Measurements from ENCODE around the gene TBX1.

The TBX1 gene

DNA sequence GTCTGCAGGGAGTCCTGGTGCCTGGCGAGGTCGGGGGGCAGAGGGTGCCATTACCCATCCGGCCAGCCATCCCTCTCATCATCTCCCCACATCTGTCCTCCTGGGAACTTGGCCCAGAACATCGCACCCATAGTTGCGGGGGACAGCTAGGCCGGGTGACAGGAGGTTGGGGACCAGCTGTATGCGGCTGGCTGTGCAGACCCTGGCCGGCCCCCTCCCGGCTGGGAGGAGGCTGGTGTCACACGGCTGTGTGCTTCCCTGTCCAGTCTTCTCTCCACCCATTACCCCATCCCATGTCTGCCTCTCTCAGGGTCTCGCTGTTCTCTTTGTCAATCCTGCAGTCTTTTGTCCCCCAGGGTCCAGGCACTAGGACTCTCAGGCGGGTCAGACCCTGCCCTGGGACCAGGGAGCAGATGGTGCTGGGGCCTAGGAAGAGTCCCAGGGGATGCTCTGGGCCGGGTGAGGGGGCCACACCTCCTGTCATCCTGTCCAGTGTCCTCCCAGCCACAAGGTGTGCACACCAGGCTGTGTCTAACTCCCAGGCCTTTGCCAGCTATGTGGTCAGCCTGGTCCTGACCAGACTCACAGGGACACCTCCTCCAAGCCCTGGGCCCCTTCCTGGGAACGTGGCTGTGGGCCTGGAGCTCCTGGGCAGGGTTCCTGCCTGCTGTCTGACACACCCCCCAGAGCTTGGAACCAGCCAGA, 6.4 kb upstream of the TBX1 start:
- DNase-seq: no peak

- DNase-seq: no peak
These were observed 5.9 kb upstream of the TBX1 start for GRCh38 chr22:19754701-19755144.

- no peak for DNase-seq
These were observed 5.3 kb upstream of the TBX1 start for GRCh38 chr22:19755145-19755710.

- no peak for DNase-seq
These were observed 4.8 kb upstream of the TBX1 start for GRCh38 chr22:19755722-19756287.

DNA sequence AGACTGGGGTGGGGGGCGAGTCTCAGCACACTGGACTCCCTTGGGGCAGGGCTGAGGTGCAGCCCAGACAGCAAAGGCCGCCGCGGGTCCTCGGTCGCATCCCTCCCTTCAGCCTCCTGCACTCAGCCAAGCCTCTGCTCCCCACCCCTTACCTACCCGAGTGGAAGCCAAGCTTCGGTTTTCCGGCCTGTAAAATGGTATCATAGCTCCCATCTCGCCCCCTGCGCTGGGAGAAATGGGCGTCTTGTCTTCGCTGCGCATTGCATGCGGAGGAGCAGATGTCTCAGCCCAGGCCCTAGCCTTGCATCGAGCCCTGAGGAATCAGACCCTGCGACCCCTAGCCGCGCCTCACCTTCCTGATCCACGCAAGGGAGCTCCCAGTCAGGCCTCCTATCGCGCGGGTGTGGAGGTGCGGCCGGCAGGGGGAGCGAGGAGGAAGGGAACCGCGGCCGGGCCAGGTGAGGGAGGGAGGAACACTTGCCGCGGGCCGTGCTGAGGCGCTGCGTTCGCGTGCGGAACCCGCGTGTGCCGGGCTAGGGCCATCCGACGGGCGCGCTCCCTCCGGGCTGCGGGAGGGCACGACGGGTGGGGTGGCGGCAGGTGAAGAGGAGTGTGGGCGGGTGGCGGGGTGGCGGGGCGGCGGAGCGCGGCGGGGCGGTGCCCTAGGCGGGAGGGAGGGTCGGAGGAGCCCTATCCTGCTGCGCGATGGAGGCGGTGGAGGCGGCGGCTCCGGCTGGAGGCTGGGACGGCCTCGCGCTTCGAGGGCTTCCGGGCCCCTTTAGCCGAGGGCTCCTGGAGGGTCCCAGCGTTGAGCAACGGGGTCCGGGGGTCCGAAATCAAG, 4.1 kb upstream of the TBX1 start:
- peak; percentile 60 for DNase-seq

GRCh38 chr22:19757140-19757984, 3.2 kb upstream of the TBX1 start:
- peak; percentile 6 for DNase-seq

GRCh38 chr22:19757985-19758895, 2.3 kb upstream of the TBX1 start:
- DNase-seq: no peak

DNA sequence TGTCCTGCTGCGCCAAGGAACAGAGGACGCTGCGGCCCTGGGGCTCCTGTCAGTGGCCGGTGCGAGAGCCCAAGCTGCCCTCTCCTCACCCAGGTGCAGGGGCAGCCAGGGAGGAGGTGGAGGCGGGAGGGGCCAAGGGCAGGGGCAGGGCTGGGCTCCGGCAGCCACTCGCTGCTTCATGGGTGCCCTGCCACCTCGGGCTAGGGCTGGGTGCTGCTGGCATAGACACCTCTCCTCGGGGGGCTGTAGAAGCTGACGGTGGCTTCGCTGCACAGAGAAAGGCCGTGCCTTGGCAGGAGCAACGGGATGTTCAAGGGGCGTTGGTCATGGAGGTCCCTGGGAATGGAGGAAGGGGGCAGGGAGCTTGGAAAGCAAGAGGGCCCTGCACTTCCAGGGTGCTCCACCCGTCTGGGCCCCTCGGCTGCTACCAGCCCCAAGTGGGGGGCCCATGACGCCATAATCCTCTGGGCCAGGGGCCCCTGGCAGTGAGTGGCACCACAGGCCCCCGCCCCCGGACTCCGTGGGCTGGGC, 1.6 kb upstream of the TBX1 start:
- no peak for DNase-seq

DNA sequence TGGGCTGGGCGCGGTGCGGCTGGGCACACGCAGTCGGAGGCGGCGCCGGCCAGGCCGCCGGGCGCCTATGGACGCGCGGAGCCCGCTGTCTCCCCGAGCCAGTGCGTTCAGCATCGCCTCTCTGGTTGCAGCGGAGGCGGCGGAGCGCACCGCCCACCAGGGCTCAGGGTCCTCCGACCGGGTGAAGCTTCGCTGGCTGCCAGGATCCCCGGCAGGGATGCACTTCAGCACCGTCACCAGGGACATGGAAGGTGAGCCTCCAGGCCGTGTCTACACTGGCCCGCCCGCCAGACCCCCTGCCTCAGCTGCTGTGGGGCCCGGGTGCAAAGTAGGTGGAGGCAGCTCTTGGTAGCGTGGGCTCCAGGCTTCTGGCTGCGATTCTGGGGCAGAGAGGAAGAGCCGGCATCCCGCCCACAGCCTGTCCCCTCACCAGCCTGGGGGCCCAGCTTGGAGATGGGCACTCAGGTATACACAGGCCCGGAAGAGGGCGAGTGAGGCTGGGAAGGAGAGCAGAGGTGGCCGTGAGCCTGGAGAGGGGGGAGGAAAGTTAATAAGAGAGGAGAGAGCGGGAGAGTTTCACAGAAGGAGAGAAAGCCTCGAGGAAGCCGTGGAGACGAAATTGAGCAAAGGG, 1.0 kb upstream of the TBX1 start:
- no peak for DNase-seq

DNA sequence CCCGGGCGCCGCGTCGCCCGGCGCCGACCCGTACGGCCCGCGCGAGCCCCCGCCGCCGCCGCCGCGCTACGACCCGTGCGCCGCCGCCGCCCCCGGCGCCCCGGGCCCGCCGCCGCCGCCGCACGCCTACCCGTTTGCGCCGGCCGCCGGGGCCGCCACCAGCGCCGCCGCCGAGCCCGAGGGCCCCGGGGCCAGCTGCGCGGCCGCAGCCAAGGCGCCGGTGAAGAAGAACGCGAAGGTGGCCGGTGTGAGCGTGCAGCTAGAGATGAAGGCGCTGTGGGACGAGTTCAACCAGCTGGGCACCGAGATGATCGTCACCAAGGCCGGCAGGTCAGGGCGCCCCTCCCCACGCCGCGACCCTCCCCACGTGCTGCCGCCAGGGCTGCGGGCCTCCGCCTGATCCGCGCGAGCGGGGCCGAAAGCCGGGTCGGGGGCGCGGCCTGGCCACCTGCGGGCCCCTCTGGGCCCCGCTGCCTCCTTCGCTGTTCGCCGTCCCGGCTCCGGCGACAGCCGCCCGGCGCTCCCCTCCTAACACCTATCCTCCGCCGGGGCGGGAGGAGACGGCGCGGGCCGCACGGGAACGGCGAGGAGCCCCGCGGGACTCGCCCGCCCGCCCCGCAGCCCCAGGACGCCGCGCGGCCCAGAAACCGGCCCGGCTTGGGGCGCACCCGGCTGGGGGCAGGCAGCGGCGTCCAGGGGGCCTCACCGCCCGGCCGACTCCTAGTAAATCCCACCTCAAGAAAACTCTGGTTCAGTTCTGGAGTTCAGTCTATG, 560 bp downstream of the TBX1 start:
- DNase-seq: no peak

- DNase-seq: no peak
These were observed 1.4 kb downstream of the TBX1 start for GRCh38 chr22:19761725-19762567.

DNA sequence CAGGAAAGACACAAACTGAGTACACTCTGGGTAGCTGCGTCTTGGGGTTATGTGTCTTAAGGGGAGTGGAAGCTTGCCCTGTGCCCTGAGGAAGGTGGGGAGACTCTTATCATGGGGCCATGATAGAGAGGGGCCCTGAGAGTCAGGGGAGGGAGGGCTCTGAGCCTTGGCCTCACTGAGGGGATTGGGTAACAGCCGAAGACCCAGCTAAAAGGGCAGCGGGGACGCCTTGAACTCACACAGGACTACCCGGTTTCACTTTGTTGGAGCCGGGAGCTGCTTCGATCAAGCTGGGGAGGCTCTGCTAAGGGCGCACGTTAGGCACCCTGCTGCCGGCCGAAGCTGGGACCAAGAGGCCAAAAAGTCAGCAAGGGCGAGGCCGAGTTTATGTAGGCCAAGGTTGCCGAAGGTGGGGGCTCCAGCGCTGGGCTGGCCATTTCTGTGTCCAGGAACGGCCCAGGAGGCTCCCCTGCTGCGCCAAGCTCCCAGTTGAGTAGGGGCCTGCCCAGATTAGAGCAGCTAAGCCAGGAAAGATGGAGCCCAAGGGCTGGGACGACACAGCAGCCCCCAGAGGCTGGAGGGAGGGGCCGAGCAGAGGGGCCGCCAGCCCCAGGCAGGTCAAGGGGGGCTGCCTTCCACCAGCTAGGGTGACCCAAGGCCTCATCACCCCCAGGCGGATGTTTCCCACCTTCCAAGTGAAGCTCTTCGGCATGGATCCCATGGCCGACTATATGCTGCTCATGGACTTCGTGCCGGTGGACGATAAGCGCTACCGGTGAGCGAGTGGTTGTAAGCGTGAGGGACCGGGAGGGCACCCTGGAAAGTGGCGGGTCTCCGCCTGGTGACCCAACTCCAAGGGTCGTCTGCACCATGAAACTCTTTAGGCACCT, 2.2 kb downstream of the TBX1 start:
- DNase-seq: no peak

DNA sequence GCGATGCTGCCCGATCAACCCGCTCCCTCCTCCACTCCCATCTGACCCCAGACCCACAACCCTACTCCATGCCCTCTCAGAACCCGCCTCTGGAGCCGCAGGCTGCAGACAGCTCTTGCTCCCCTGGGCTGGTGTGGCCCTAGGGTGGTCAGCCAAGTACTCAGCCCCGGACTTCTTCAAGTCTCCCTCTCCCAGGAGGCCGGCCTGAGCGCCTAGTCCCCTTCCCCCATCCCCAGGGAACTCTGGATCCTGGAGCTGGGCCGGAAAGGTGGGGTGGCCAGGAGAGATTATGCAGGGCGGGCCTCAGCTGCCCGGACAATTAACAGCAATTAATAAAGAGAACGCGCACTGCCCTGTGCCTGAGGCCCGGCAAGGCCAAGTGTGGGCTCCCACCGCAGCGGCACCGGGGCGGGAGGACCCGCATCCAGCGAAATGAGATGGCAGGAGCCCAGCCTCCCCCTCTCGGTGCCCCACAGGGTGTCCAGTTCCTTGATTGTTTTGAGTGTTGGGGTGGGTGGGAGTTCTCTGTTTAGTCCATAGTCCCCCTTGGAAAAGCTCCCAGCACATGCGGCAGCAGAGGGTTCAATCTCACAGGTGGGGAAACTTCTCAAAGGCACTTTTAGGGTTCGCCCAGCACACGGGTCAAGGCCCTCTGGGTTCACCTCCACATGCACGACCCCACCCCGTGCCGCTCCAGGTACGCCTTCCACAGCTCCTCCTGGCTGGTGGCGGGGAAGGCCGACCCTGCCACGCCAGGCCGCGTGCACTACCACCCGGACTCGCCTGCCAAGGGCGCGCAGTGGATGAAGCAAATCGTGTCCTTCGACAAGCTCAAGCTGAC, 3.1 kb downstream of the TBX1 start:
- DNase-seq: no peak

GRCh38 chr22:19764299-19764593, 3.7 kb downstream of the TBX1 start:
- DNase-seq: no peak

DNA sequence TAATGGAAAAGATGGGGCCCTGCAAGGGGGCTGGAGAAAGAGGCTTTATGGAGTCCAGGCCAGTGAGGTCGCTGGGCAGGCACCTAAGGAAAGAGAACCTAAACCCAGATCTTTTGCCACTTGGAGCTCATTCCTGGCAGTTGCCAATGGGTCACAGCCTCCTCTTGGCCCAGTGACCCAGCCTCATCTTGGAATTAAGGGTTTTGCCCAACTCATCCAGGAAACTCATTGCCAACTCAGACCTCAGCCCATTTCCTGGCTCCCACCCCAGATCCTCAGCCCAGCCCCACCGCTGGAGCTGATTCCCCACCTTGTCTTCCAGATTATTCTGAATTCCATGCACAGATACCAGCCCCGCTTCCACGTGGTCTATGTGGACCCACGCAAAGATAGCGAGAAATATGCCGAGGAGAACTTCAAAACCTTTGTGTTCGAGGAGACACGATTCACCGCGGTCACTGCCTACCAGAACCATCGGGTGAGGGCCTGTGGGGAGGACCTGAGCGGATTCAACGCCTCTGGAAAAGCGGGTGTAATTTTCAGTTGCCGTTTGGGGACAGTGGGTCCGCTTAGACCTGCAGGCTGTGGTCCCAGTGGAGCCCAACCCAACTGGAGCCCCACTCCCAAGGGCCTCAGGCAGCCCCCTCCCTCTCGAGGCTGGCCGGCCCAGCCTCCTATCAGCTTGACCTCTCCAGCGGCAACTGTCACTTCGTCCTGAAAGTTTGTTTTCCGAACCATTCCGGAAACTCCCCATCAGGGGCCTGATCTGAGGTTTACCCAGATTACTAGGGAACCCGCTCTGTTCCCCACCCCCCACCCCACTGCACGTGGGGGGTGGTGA, 4.3 kb downstream of the TBX1 start:
- no peak for DNase-seq

All from CD4-positive, alpha-beta T cell treated with Interferon gamma for 1 hour (primary cell).